GM19351 (cell line): Measurements from ENCODE around the gene MYO18B.
"Not testable (repeated sequence)": the region's sequence is repeated elsewhere in the genome, so short reads cannot be mapped to it uniquely, and the experiment has no call there.

Experiments used
- ATAC-seq: cut with Tn5 transposase; IDR thresholded peaks from one replicate; pipeline ENCODE4 v1.9.1; 2021; ENCODE audit warnings: mild to moderate bottlenecking, moderate library complexity; ENCODE audit not compliant: unreplicated experiment

MYO18B gene, protein sequence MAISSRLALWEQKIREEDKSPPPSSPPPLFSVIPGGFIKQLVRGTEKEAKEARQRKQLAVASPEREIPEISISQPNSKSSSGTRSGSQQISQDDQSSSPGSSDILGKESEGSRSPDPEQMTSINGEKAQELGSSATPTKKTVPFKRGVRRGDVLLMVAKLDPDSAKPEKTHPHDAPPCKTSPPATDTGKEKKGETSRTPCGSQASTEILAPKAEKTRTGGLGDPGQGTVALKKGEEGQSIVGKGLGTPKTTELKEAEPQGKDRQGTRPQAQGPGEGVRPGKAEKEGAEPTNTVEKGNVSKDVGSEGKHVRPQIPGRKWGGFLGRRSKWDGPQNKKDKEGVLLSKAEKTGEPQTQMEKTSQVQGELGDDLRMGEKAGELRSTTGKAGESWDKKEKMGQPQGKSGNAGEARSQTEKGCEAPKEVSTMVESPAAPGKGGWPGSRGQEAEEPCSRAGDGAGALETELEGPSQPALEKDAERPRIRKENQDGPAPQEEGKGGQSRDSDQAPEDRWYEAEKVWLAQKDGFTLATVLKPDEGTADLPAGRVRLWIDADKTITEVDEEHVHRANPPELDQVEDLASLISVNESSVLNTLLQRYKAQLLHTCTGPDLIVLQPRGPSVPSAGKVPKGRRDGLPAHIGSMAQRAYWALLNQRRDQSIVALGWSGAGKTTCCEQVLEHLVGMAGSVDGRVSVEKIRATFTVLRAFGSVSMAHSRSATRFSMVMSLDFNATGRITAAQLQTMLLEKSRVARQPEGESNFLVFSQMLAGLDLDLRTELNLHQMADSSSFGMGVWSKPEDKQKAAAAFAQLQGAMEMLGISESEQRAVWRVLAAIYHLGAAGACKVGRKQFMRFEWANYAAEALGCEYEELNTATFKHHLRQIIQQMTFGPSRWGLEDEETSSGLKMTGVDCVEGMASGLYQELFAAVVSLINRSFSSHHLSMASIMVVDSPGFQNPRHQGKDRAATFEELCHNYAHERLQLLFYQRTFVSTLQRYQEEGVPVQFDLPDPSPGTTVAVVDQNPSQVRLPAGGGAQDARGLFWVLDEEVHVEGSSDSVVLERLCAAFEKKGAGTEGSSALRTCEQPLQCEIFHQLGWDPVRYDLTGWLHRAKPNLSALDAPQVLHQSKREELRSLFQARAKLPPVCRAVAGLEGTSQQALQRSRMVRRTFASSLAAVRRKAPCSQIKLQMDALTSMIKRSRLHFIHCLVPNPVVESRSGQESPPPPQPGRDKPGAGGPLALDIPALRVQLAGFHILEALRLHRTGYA (N-terminal part only)

GRCh38 chr22:25741692-25742626 is at the start of gene MYO18B:
Gene MYO18B (plus strand): TSS chr22:25742188. CDS start chr22:25761093, 18,905 bp downstream.
- no peak for ATAC-seq

DNA sequence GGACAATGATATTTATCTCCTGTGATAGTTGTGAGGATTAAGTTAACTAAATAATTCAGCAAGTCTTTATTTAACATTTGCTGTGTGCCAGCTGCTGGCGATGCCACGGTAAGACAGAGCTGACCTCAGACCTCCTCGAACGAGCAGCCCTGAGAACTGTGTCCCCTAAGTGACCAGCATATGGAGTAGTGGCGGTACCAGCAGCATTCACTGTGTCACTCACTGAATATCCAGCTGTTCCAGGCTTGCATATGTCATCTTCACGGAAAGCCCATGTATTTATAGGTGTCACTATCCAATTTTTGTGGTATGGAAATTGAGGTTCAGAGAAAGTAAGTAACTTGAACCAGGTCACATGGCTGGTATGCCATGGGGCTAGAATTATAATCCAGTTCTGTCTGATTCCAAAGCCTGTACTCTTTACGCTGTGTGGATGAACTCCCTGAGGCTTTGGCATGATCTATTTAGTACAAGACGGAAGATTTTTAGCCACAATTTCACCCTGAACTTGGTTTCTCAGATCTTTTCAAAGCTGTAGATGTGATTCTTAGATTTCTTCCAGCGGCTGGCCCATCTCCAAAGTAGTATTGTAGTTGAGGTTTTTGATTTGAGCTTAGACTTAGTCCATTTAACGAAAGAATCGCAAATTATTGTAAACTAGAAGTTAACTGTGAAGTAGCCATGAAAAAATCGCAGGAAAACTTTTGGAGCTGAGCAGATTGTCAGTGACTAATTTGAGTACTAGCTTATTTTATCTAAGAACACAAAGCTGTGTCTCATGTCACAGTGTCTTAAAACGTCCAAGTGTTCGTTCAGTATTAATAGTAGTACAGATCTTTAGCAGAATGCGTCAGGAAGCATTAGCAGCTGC is 49.4 kb upstream of the MYO18B start:
- ATAC-seq: no peak

DNA sequence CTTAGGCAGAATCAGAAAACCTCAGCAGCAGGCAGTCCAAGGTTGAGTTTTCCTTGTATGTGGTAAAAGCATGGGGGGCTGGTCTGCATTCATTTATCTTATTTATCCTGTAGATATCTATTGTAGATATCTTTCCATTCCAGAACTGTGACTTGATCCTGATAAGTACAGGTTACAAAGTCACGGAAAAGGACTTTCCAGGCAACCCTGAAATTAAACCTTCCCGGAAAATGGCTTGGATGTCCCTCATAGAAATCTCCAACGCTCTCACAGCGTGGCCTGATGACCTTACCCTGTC is 48.8 kb upstream of the MYO18B start:
- ATAC-seq: no peak

DNA sequence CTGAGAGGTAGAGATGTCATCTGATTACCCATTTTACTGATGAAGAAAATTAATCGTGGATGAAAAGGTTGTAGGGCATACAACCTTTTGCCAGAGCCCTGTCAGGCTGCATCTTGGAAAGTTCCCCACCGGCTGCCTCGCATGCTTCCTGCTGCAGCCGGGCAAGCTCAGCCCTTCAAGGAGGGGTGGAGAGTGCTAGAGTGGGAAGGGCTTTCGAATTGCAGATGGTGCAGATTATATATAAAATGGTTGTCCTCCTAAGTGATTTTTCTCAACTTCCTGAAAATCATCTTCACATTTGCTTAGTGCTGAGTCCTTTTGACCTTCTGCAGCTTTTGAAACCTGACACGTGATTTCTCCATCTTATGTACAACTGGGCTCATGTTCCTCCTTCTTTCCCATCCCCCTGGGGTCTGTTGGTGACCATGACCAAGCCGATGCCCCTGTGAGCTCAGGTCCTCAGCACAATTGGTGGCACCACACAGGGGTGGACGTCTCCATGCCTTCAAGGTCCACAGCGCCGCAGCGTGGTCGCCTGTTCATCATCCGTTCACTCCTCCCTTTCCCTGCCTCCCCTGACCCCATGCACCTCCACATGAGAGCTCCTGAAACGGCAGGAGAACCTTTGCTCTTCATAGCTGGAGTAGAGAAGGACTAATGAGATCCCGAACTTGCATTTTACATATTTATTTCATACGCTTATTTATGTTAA is 47.6 kb upstream of the MYO18B start:
- ATAC-seq: no peak

GRCh38 chr22:25695146-25695545 is 46.8 kb upstream of the MYO18B start:
- ATAC-seq: no peak

- no peak for ATAC-seq
Observed at GRCh38 chr22:25696763-25697162, 45.2 kb upstream of the MYO18B start.

- ATAC-seq: no peak
Observed at GRCh38 chr22:25697181-25697664, 44.8 kb upstream of the MYO18B start.

DNA sequence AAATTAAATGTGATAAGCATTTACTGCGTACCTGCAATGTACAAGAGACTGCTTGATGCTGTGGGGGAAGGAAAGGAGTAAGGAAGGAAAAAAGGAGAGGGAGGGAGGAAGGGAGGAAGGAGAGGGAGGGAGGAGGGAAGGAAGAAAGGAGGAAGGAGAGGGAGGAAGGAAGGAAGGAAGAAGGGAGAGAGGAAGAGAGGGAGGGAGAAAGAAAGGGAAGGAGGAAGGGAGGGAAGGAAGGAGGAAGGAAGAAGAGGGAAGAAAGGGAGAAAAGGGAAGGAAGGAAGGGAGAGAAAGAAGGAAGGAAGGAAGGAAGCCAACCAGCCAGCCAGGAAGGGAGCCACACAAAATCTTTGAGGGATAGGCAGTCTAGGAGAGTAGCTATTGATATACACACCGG is 44.0 kb upstream of the MYO18B start:
- ATAC-seq: no peak

- ATAC-seq: no peak
Observed at GRCh38 chr22:25698461-25698860, 43.5 kb upstream of the MYO18B start.

- no peak for ATAC-seq
Observed at GRCh38 chr22:25698978-25699377, 43.0 kb upstream of the MYO18B start.

DNA sequence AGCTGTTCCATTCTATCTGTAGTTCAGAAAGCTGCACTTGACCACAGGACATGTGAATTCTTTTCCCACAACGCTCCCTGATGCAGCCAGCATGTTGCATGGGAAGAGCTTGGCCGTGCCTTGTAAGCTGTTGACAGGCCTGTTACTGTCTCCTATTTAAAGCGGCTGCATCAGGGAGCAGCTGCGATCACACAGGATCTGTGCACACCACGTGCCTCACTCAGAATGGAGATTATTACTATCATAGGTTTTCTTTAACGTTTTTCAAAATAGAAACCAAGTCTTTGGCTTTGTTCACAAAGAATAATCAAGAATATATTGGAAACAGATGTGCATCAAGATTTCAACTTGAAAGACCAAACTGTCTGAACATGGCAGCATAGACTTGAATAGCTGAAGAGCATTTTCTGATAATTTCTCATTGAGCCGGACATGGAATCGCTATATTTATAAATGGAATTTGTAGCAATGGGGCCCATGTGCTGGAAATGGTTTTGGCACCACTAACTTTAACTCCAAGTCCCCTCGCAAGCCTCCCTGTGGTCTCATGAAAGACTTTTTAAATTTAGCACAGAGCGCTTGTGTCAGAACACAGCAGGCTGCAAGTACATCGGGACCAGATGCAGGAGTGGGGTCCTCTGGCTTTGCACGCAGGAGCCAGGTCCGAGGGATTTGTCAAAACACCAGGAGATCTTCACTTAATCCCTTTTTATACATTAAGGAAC is 40.8 kb upstream of the MYO18B start:
- no peak for ATAC-seq

GRCh38 chr22:25702040-25702439 is 39.9 kb upstream of the MYO18B start:
- no peak for ATAC-seq

DNA sequence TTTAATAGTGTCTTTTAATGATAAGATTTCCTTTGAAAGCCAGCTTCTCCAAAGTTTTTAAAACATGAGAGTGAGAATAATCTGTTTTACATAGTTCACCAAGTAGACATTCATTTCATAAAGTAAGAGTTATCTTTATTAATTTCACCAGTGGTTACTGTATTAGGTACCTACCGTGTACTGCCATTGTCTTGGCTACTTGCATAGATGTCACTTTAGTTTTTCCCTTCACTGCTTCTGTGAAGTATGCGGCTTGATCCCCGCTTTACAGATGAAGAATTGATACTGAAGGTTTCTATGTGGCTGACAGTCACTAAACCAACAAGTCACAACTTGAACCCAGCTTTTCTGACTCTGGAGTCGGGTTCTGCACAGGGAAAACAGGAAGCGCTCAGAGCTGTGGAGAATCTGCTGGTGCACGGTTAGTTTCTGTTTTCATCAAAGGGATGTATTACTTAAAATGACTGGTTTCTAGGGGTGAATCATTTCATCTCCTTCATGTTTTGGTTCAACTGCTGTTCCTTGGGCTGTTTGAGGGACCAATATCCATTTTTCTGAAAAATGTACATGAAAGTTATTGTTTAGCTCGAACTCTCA is 39.3 kb upstream of the MYO18B start:
- ATAC-seq: no peak

DNA sequence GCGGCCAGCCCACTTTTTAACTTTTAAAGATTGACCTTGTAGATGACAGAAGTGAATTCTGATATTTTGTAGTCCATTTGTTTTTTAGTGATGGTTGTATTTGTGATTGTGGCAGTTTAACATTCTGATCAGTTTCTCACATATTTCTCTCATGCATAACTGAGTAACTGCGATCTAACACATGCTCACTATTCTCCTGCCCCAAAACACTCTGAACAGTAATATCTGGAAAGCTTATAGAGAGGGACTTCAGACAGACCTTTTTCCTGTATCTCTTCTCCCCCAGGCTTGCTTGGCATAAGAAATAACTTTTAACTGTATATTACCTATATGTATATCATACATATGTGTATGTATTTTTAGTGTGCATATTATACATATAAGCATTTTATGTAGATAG is 37.3 kb upstream of the MYO18B start:
- no peak for ATAC-seq

DNA sequence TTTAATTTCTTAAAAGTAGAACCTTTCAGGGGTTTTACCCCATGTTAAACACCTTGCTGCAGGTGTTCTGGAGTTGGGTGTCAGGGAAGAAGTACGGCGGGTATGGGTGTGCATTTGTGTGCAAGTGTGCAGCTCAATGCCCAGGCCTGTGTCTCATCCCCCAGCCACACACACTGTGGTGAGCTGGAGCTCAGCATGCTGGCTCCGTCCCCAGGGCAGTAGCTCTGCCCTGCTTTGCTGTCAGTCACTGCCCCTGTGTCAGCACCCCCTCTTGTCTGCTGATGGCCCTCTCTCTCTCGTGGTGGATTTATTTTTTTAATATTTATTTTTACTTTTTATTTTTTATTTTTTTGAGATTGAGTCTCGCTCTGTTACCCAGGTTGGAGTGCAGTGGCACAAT is 35.8 kb upstream of the MYO18B start:
- ATAC-seq: no peak

- ATAC-seq: not testable (repeated sequence)
Observed at GRCh38 chr22:25708430-25708829, 33.6 kb upstream of the MYO18B start.

GRCh38 chr22:25709758-25710157 is 32.2 kb upstream of the MYO18B start:
- ATAC-seq: no peak
